ENCODE data around the gene DNM3. TPM values are rescaled to one million over a fixed set of nuclear protein-coding genes. Genes with fewer than 3 reads are reported as not detected.

Gene DNM3
- total and polyA plus RNA-seq, 2 experiments from 2014 or later: 5.2 to 12.2 TPM

DNA sequence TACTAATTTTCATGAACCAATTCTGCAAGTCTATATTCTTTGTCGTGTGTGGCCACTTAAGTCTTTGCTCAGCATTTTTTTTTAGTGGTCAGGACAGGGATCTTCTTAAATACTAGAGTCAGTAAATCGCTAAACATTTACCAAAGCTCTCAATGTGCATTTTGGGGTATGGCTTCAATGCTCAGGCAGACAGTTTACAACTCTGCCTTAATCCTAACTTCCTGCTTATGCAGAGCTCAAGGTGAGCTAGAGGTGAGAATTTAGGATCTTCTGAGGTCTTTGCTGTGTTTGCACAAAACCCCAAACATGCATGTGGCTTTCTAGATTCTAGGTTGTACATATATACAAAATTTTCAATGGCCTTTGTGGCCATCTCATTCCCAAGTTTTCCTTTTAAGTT, 153.0 kb downstream of the DNM3 start (continued):
- TF ChIP-seq, protein P1, sequence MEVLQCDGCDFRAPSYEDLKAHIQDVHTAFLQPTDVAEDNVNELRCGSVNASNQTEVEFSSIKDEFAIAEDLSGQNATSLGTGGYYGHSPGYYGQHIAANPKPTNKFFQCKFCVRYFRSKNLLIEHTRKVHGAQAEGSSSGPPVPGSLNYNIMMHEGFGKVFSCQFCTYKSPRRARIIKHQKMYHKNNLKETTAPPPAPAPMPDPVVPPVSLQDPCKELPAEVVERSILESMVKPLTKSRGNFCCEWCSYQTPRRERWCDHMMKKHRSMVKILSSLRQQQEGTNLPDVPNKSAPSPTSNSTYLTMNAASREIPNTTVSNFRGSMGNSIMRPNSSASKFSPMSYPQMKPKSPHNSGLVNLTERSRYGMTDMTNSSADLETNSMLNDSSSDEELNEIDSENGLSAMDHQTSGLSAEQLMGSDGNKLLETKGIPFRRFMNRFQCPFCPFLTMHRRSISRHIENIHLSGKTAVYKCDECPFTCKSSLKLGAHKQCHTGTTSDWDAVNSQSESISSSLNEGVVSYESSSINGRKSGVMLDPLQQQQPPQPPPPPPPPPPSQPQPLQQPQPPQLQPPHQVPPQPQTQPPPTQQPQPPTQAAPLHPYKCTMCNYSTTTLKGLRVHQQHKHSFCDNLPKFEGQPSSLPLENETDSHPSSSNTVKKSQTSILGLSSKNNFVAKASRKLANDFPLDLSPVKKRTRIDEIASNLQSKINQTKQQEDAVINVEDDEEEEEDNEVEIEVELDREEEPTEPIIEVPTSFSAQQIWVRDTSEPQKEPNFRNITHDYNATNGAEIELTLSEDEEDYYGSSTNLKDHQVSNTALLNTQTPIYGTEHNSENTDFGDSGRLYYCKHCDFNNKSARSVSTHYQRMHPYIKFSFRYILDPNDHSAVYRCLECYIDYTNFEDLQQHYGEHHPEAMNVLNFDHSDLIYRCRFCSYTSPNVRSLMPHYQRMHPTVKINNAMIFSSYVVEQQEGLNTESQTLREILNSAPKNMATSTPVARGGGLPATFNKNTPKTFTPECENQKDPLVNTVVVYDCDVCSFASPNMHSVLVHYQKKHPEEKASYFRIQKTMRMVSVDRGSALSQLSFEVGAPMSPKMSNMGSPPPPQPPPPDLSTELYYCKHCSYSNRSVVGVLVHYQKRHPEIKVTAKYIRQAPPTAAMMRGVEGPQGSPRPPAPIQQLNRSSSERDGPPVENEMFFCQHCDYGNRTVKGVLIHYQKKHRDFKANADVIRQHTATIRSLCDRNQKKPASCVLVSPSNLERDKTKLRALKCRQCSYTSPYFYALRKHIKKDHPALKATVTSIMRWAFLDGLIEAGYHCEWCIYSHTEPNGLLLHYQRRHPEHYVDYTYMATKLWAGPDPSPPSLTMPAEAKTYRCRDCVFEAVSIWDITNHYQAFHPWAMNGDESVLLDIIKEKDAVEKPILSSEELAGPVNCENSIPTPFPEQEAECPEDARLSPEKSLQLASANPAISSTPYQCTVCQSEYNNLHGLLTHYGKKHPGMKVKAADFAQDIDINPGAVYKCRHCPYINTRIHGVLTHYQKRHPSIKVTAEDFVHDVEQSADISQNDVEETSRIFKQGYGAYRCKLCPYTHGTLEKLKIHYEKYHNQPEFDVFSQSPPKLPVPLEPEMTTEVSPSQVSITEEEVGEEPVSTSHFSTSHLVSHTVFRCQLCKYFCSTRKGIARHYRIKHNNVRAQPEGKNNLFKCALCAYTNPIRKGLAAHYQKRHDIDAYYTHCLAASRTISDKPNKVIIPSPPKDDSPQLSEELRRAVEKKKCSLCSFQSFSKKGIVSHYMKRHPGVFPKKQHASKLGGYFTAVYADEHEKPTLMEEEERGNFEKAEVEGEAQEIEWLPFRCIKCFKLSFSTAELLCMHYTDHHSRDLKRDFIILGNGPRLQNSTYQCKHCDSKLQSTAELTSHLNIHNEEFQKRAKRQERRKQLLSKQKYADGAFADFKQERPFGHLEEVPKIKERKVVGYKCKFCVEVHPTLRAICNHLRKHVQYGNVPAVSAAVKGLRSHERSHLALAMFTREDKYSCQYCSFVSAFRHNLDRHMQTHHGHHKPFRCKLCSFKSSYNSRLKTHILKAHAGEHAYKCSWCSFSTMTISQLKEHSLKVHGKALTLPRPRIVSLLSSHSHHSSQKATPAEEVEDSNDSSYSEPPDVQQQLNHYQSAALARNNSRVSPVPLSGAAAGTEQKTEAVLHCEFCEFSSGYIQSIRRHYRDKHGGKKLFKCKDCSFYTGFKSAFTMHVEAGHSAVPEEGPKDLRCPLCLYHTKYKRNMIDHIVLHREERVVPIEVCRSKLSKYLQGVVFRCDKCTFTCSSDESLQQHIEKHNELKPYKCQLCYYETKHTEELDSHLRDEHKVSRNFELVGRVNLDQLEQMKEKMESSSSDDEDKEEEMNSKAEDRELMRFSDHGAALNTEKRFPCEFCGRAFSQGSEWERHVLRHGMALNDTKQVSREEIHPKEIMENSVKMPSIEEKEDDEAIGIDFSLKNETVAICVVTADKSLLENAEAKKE (CRISPR knock-in tag; IDR thresholded peaks at IDR 0.05): no peak
- TF ChIP-seq ZNF331 (CRISPR knock-in tag; IDR thresholded peaks at IDR 0.05; ENCODE audit: low read depth): no peak
- no peak for TF ChIP-seq POLR2AphosphoS5 (IDR thresholded peaks at IDR 0.05; ENCODE audit: low read depth)
- TF ChIP-seq CREB1 (CRISPR knock-in tag; IDR thresholded peaks at IDR 0.05; ENCODE audit: low read depth): no peak

DNA sequence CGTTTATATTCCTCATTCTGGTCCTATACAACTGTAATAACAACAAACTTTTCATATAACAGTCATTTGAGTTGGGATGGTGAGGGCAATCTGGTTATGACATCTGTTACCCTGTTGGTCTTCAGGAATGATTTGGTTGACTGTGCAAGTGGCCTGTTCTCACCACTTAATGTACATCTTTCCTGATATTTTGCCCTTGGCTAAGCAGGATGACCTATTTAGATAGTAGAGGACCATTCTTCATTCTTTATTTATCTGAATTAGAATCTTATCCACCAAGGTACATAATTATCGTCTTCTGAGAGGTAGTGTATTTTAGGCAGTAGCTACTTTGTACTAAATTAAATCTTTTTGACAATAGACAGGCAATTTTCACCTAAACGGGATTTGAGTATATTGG, 154.3 kb downstream of the DNM3 start:
- Mint-ChIP-seq H3K4me3 (no peak overlapping the region), H3K9me3 (no peaks in the 10 kb centered on the region), H3K4me1 (peaks cover 7% of the 10 kb centered on the region; the same call in 2 of the 3 replicates), H3K27me3 (ENCODE audit: insufficient read depth, low read depth, poor library complexity) (peaks cover 3% of the 10 kb centered on the region), H3K36me3 (ENCODE audit: low read depth) (no peaks in the 10 kb centered on the region), H3K27ac (no peak overlapping the region)
- no peaks in the 10 kb centered on the region for H4K20me1 ChIP-seq (replicated peaks; ENCODE audit: insufficient read depth)
- H3F3A ChIP-seq (replicated peaks; ENCODE audit: low read depth): no peaks in the 10 kb centered on the region
- H3K79me2 ChIP-seq (replicated peaks; ENCODE audit: insufficient read depth): no peaks in the 10 kb centered on the region
- no peak for DNase-seq (ENCODE audit: low spot score)
- no peak overlapping the region for H3K27ac ChIP-seq (ENCODE audit: low read depth)
- H3K36me3 ChIP-seq (ENCODE audit: insufficient read depth): no peaks in the 10 kb centered on the region
- no peak for ATAC-seq
- H3K4me1 ChIP-seq (ENCODE audit: insufficient read depth): no peaks in the 10 kb centered on the region; the same call in 1 of the 2 replicates
- H2AFZ ChIP-seq: no peak overlapping the region
- no peaks in the 10 kb centered on the region for H3K27me3 ChIP-seq (ENCODE audit: insufficient read depth)
- no peak overlapping the region for H3K4me3 ChIP-seq
- no peak for TF ChIP-seq NANOG (IDR thresholded peaks at IDR 0.05; ENCODE audit: borderline replicate concordance)
- TF ChIP-seq CREB1 (CRISPR knock-in tag; IDR thresholded peaks at IDR 0.05; ENCODE audit: low read depth): no peak
- no peak for TF ChIP-seq ZNF331 (CRISPR knock-in tag; IDR thresholded peaks at IDR 0.05; ENCODE audit: low read depth)
- no peaks in the 10 kb centered on the region for H3K9me2 ChIP-seq (ENCODE audit: insufficient read depth)
- H3K4me2 ChIP-seq: no peak overlapping the region
